Measurements from ENCODE around the gene PLCG2.
A peak's percentile ranks its signal among the peaks of the same experiment; 100 is the strongest.
"Not testable (repeated sequence)": the region's sequence is repeated elsewhere in the genome, so short reads cannot be mapped to it uniquely, and the experiment has no call there.

Gene PLCG2

DNA sequence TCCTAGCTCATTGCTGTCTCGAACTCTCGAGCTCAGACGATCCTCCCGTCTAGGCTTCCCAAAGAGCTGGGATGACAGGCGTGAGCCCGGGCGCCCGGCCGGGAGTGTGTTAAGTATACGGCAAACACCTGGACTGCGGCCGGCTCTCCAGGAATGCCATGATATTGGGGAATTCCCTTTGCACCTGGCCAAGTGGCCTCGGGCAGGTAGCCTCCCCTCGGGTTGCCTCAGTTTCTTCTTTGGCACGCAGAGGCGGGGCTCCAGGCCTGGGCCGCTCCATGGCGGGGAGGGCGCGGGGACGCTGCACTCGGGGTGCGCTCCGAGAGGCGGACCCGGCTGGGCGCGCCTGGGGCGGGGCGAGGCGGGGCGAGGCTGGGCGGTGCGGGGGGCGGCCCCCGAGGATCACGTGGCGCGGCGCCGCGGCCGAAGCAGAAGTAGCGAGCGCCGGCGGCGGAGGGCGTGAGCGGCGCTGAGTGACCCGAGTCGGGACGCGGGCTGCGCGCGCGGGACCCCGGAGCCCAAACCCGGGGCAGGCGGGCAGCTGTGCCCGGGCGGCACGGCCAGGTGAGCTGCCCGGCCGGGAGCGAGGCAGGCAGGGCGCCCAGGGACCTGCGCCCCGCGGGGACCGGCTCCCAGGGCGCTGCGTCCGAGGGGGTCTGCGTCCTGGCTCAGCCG is at the start of gene PLCG2:
Gene PLCG2, plus strand, starts transcription at position 431 of the 675 bp plus-strand sequence. CDS start 6,699 bp downstream, outside the sequence.
- peak within 1 kb of the TSS; percentile 86 for H3K27ac Mint-ChIP-seq
- intact Hi-C loops (cut with micrococcal nuclease) = no loop called here
- peaks cover 58% of the 10 kb centered on the region for H3K4me1 Mint-ChIP-seq (ENCODE audit: low read depth)

GRCh38 chr16:81729451-81729850 is 49.6 kb upstream of the PLCG2 start:
- H3K27ac Mint-ChIP-seq = peak overlapping the region; percentile 68

More for the DNA sequence above, at the start of gene PLCG2:
- H3K4me3 Mint-ChIP-seq = peak within 1 kb of the TSS; percentile 95
- no peaks in the 10 kb centered on the region for H3K9me3 Mint-ChIP-seq
- H3K27me3 Mint-ChIP-seq = peaks cover 5% of the 10 kb centered on the region
- peaks cover 34% of the 10 kb centered on the region for H3K36me3 Mint-ChIP-seq (ENCODE audit: low read depth)

DNA sequence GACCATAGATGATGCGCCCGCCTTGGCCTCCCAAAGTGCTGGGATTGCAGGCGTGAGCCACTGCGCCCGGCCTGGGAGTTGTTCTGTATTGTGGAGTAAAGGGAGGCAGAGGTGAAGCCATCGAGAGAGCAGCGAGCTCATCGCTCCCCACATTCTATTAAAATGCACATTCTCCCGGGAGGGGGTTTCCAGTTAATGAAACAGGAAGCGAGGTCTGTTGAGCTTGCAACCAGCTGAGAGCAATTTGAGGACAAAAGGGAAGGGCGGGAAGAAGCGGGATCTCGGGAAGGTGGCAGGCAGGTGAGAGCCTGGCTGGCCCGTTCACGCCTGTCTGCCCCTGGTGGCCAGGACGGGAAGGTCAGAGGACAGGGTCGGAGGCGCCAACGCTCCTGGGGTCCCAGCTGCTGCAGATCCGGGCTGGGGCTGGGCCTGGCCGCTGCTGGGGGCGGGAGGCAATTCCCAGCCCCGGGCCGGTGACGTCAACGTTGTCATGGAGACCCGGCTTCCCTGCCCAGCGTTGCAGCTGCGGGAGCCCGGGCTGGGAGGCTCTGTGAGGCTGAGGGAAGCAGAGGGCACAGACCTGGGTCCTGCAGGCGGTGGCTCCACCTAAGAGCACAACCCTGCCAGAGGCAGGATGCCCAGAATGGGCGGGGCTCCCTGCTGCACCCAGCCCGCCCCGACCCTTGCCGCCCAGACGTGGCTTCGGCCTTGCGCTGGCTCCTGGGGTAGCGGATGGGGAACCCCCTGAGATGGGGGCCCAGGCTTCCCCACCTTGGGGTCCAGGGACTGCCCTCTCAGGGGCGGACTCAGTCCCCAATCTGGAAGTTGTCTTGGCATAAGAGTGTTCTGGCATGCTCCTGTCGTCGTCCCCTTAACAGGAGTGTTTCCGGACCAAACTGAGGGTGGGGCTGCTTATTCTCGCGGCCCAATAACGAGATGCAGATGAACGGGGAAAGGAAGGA is 48.7 kb upstream of the PLCG2 start:
- no peaks in the 10 kb centered on the region for H3K9me3 Mint-ChIP-seq
- H3K36me3 Mint-ChIP-seq (ENCODE audit: low read depth) = no peaks in the 10 kb centered on the region
- peak overlapping the region; percentile 78 for H3K4me3 Mint-ChIP-seq
- intact Hi-C loops (cut with micrococcal nuclease) = loop anchor here (10.0 kb wide), 1 partner anchor 696 kb away; the partner anchor contains the start of gene ATMIN
- H3K27me3 Mint-ChIP-seq = peaks cover 23% of the 10 kb centered on the region
- H3K27ac Mint-ChIP-seq = peak overlapping the region; percentile 68
- H3K4me1 Mint-ChIP-seq (ENCODE audit: low read depth) = peaks cover 19% of the 10 kb centered on the region

More at GRCh38 chr16:81729451-81729850, 49.6 kb upstream of the PLCG2 start:
- Mint-ChIP-seq H3K36me3 (ENCODE audit: low read depth) (no peaks in the 10 kb centered on the region), H3K4me3 (peak overlapping the region; percentile 27), H3K4me1 (ENCODE audit: low read depth) (peaks cover 19% of the 10 kb centered on the region), H3K27me3 (peaks cover 23% of the 10 kb centered on the region), H3K9me3 (no peaks in the 10 kb centered on the region)
- intact Hi-C loops (cut with micrococcal nuclease) = loop anchor here (10.0 kb wide), 1 partner anchor 105 kb away; no protein-coding TSS in a partner anchor

DNA sequence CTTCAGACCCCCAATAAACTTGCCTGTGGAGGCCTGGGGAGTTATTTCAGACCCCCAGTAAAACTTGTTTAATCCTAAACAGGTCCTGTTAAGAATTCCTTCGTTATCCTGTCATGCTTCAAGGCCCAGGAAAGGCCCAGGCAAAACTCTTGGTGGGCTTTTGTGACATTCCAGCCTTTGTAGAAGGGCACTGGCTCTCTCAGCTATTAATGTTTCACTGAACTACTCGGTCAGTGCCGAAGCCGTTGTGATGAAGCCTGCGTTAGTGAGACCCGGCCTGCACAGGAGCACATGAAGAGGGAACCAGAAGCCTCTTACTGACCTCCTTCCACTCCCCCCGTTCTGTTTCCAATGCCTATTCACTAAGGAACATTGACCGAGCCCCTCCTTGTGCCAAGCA is 47.4 kb upstream of the PLCG2 start:
- H3K27ac Mint-ChIP-seq = no peak overlapping the region
- no peak overlapping the region for H3K4me3 Mint-ChIP-seq
- intact Hi-C loops (cut with micrococcal nuclease) = loop anchor here (10.0 kb wide), 1 partner anchor 697 kb away; the partner anchor contains the start of gene ATMIN

DNA sequence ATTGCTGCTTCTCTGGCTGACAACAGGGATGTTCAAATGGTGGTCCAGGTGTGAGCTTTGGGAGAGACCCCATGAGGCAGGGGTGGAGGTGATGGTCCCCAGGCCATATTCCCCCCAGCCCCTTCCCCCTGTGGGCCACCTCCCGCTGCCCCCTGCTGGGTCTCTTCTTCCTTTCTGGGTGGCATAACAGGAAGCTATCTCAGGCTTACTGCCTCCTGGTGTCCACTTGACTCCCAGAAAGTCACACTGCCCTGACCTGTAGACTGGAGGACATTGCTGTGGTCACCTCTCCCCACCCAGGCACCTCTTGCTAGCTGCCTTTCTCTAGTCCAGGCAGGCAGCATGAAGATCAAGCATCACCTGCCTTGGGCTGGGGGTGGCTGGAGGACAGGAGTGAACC is 46.4 kb upstream of the PLCG2 start:
- Mint-ChIP-seq H3K27ac (no peak overlapping the region), H3K9me3 (no peaks in the 10 kb centered on the region), H3K4me1 (ENCODE audit: low read depth) (peaks cover 21% of the 10 kb centered on the region), H3K36me3 (ENCODE audit: low read depth) (no peaks in the 10 kb centered on the region), H3K4me3 (no peak overlapping the region), H3K27me3 (peaks cover 26% of the 10 kb centered on the region)
- intact Hi-C loops (cut with micrococcal nuclease) = loop anchor here (10.0 kb wide), 1 partner anchor 698 kb away; the partner anchor contains the start of gene ATMIN

More for the DNA sequence above, 47.4 kb upstream of the PLCG2 start:
- Mint-ChIP-seq H3K27me3 (peaks cover 21% of the 10 kb centered on the region), H3K9me3 (no peaks in the 10 kb centered on the region), H3K36me3 (ENCODE audit: low read depth) (no peaks in the 10 kb centered on the region), H3K4me1 (ENCODE audit: low read depth) (peaks cover 19% of the 10 kb centered on the region)

DNA sequence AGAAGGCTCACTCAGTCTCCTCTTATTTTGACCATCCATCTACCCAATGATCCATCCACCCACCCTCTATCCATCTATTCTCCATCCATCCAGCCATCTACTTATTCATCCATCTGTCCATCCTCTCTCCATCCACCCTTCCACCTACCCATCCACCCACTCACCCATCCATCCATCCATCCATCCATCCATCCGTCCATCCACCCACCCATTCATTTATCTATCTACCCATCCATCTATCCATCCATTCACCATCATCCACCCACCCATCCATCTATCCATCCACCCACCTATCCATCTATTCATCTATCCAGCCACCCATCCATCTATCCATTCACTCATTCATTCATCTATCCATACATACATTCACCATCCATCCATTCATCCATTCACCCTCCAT is 45.8 kb upstream of the PLCG2 start:
- Mint-ChIP-seq H3K4me1 (ENCODE audit: low read depth) (peaks cover 27% of the 10 kb centered on the region), H3K27me3 (peaks cover 26% of the 10 kb centered on the region), H3K9me3 (no peaks in the 10 kb centered on the region), H3K4me3 (no peak overlapping the region), H3K36me3 (ENCODE audit: low read depth) (no peaks in the 10 kb centered on the region), H3K27ac (no peak overlapping the region)
- intact Hi-C loops (cut with micrococcal nuclease) = loop anchor here (10.0 kb wide), 1 partner anchor 698 kb away; the partner anchor contains the start of gene ATMIN

DNA sequence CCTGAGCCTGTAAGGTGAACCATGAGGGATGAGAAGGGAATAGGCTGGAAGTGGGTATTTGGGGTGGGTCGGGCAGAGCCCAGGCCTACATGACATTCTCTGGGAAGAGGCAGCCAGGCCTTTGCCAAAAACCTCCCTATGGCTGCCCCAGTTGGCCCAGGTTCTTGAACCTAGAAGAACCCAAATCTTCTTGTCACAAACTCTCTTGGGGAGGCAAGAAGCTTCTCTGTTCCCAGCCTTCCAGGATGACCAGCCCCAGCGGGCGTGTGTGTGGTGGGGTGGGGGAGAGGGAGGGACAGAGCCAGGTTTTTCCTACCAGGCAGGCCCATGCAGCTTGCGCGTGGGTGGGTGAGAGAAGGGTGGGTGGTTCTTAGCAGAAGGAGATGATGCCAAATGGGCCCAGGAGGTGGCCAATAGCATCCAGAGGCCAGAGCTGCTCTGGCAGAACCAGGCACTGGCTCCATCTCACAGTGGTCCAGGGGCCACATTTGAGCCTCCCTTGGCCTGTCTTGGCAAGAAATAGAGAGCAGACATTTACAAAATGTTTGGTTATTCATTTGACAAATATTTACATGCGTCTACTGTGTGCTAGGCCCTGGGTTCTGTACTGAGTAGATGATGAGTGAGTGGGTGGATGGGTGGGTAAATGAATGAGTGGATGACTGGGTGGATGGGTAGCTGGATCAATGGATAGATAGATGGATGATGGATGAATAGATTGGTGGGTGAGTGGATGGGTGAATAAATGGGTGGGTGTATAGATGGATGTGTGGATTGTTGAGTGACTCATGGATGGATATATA is 44.3 kb upstream of the PLCG2 start:
- no peak overlapping the region for H3K27ac Mint-ChIP-seq
- no peaks in the 10 kb centered on the region for H3K36me3 Mint-ChIP-seq (ENCODE audit: low read depth)
- peaks cover 22% of the 10 kb centered on the region for H3K27me3 Mint-ChIP-seq
- no peaks in the 10 kb centered on the region for H3K9me3 Mint-ChIP-seq
- no peak overlapping the region for H3K4me3 Mint-ChIP-seq
- intact Hi-C loops (cut with micrococcal nuclease) = loop anchor here (5.0 to 10.0 kb wide), 4 partner anchors 137 to 700 kb away; partner anchors contain the start of gene ATMIN
- H3K4me1 Mint-ChIP-seq (ENCODE audit: low read depth) = peaks cover 36% of the 10 kb centered on the region

GRCh38 chr16:81737885-81738536 is 41.1 kb upstream of the PLCG2 start:
- Mint-ChIP-seq H3K9me3 (no peaks in the 10 kb centered on the region), H3K27me3 (peaks cover 13% of the 10 kb centered on the region), H3K4me3 (peak overlapping the region; percentile 60), H3K36me3 (ENCODE audit: low read depth) (no peaks in the 10 kb centered on the region), H3K27ac (peak overlapping the region; percentile 82), H3K4me1 (ENCODE audit: low read depth) (peaks cover 41% of the 10 kb centered on the region)
- intact Hi-C loops (cut with micrococcal nuclease) = loop anchor here (5.0 to 10.0 kb wide), 4 partner anchors 134 to 703 kb away; partner anchors contain the start of gene ATMIN

GRCh38 chr16:81738783-81739496 is 40.2 kb upstream of the PLCG2 start:
- Mint-ChIP-seq H3K9me3 (no peaks in the 10 kb centered on the region), H3K27ac (peak overlapping the region; percentile 82), H3K4me3 (peak overlapping the region; percentile 53), H3K4me1 (ENCODE audit: low read depth) (peaks cover 41% of the 10 kb centered on the region), H3K27me3 (peaks cover 6% of the 10 kb centered on the region), H3K36me3 (ENCODE audit: low read depth) (no peaks in the 10 kb centered on the region)
- intact Hi-C loops (cut with micrococcal nuclease) = loop anchor here (5.0 to 10.0 kb wide), 4 partner anchors 133 to 704 kb away; partner anchors contain the start of gene ATMIN

DNA sequence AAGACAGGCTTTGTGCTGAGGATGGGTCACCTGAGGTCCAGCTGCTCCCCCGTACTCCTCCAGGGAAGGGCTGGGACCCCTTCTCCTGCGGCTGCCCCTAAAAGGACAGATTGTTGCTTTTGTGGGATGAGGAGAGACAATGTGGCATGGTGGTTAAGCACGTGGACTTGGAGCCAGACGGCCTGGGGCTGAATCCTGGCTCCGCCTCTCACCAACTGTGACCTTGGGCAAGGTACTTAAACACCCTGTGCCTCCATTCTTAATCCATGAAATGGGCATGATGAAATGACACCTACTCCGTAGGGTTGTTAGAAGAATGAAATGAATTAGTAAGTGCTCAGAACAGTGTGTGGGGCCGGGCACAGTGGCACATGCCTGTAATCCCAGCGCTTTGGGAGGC is 39.6 kb upstream of the PLCG2 start:
- intact Hi-C loops (cut with micrococcal nuclease) = loop anchor here (5.0 to 10.0 kb wide), 4 partner anchors 133 to 705 kb away; partner anchors contain the start of gene ATMIN
- Mint-ChIP-seq H3K27ac (peak overlapping the region; percentile 82), H3K27me3 (peaks cover 5% of the 10 kb centered on the region), H3K36me3 (ENCODE audit: low read depth) (no peaks in the 10 kb centered on the region), H3K4me1 (ENCODE audit: low read depth) (peaks cover 45% of the 10 kb centered on the region), H3K4me3 (no peak overlapping the region), H3K9me3 (no peaks in the 10 kb centered on the region)

DNA sequence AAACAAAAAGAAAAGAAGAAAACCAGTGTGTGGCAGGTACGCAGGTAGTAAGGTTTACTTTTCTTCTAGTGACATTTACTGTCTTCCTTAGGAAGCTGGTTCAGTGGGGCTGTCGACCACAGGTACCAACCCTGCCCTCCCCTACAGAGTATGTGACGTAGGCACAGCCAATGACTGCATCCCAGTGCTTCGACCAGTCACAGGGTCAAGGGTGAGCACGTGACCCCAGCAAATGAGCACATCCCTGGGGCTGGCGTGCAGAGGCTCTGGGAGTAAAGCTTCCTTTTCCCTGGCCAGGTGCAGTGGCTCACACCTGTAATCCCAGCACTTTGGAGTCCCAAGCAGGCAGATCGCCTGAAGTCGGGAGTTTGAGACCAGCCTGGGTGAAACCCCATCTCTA is 38.9 kb upstream of the PLCG2 start:
- Mint-ChIP-seq H3K9me3 (no peaks in the 10 kb centered on the region), H3K36me3 (ENCODE audit: low read depth) (no peaks in the 10 kb centered on the region), H3K4me1 (ENCODE audit: low read depth) (peaks cover 52% of the 10 kb centered on the region), H3K27ac (no peak overlapping the region), H3K27me3 (peaks cover 5% of the 10 kb centered on the region), H3K4me3 (no peak overlapping the region)
- intact Hi-C loops (cut with micrococcal nuclease) = loop anchor here (5.0 to 10.0 kb wide), 2 partner anchors 42 to 95 kb away; no protein-coding TSS in a partner anchor

DNA sequence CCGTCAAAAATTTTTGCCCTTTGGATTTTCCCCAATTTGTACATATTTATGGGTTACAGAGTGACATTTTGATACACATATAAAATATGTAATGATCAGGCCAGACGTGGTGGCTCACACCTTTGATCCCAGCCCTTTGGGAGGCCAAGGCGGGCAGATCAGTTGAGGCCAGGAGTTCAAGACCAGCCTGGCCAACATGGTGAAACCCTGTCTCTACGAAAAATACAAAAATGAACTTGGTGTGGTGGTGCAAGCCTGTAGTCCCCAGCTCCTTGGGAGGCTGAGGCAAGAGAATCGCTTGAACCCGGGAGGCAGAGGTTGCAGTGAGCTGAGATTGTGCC is 37.7 kb upstream of the PLCG2 start:
- H3K4me1 Mint-ChIP-seq (ENCODE audit: low read depth) = peaks cover 64% of the 10 kb centered on the region
- H3K4me3 Mint-ChIP-seq; H3K36me3 Mint-ChIP-seq (ENCODE audit: low read depth); H3K27ac Mint-ChIP-seq; H3K27me3 Mint-ChIP-seq; H3K9me3 Mint-ChIP-seq: not testable (repeated sequence)
- intact Hi-C loops (cut with micrococcal nuclease) = loop anchor here (5.0 to 10.0 kb wide), 2 partner anchors 41 to 93 kb away; no protein-coding TSS in a partner anchor
